Trophoblast cell (in vitro differentiated cells and primary cell): Measurements from ENCODE around the gene DNAJC13.

Source experiments
- DNase-seq, 2 donors: peaks; one replicate each; pipeline ENCODE4 v3.0.0-alpha.2; 2016
- H2AFZ ChIP-seq: 2 replicates; pipeline ENCODE4 v1.6.1; 2013; ENCODE audit warnings: low read length, moderate library complexity, mild to moderate bottlenecking; ENCODE audit not compliant: insufficient read depth, poor library complexity
- H2AK5ac ChIP-seq: 2 replicates; pipeline ENCODE4 v1.6.1; 2013; ENCODE audit warnings: mild to moderate bottlenecking, low read length
- H2BK120ac ChIP-seq: 2 replicates; pipeline ENCODE4 v1.6.1; 2013; ENCODE audit warnings: low read length, mild to moderate bottlenecking, moderate library complexity; ENCODE audit not compliant: insufficient read depth, poor library complexity
- H2BK12ac ChIP-seq: 2 replicates; pipeline ENCODE4 v1.6.1; 2013; ENCODE audit warnings: mild to moderate bottlenecking, low read length, moderate library complexity
- H2BK5ac ChIP-seq: 2 replicates; pipeline ENCODE4 v1.6.1; 2013; ENCODE audit warnings: low read length, low read depth, moderate library complexity, mild to moderate bottlenecking; ENCODE audit not compliant: poor library complexity
- H3K14ac ChIP-seq: 2 replicates; pipeline ENCODE4 v1.6.1; 2013; ENCODE audit warnings: mild to moderate bottlenecking, low read length
- H3K18ac ChIP-seq: 2 replicates; pipeline ENCODE4 v1.6.1; 2013; ENCODE audit warnings: mild to moderate bottlenecking, low read length
- H3K23ac ChIP-seq: 2 replicates; pipeline ENCODE4 v1.6.1; 2013; ENCODE audit warnings: low read length
- H3K27ac ChIP-seq: 2 replicates; pipeline ENCODE4 v1.5.1; 2013; ENCODE audit warnings: low read depth, mild to moderate bottlenecking, inconsistent platforms, low read length, moderate library complexity
- H3K27me3 ChIP-seq: 2 replicates; pipeline ENCODE4 v1.6.1; 2013; ENCODE audit warnings: inconsistent platforms, mild to moderate bottlenecking, low read length, moderate library complexity; ENCODE audit not compliant: insufficient read depth
- H3K36me3 ChIP-seq, 2 experiments: 1 replicate in 1 of 2; 2 replicates in 1 of 2; pipeline ENCODE4 v1.6.1; 2013; ENCODE audit warnings: low read length in 2 of 2, mild to moderate bottlenecking in 2 of 2, moderate library complexity in 1 of 2; ENCODE audit not compliant: insufficient read depth in 2 of 2, control insufficient read depth in 1 of 2
- H3K4ac ChIP-seq: 2 replicates; pipeline ENCODE4 v1.6.1; 2013; ENCODE audit warnings: low read depth, mild to moderate bottlenecking, low read length, moderate library complexity
- H3K4me1 ChIP-seq, 2 experiments: 1 replicate in 1 of 2; 2 replicates in 1 of 2; pipeline ENCODE4 v1.6.1; 2013; ENCODE audit warnings: low read length in 2 of 2, mild to moderate bottlenecking in 2 of 2, moderate library complexity in 1 of 2; ENCODE audit not compliant: insufficient read depth in 2 of 2, control insufficient read depth in 1 of 2
- H3K4me2 ChIP-seq: 2 replicates; pipeline ENCODE4 v1.6.1; 2013; ENCODE audit warnings: inconsistent platforms, mild to moderate bottlenecking, low read length, moderate library complexity
- H3K4me3 ChIP-seq: 2 replicates; pipeline ENCODE4 v1.5.1; 2013; ENCODE audit warnings: mild to moderate bottlenecking, low read depth, low read length, inconsistent platforms
- H3K79me1 ChIP-seq: one replicate; pipeline ENCODE4 v1.6.1; 2013; ENCODE audit warnings: low read length
- H3K79me2 ChIP-seq: 2 replicates; pipeline ENCODE4 v1.6.1; 2013; ENCODE audit warnings: low read length, mild to moderate bottlenecking; ENCODE audit not compliant: control insufficient read depth, insufficient read depth, poor library complexity
- H3K9ac ChIP-seq: 2 replicates; pipeline ENCODE4 v1.6.1; 2013; ENCODE audit warnings: mild to moderate bottlenecking, low read length
- H3K9me3 ChIP-seq: 2 replicates; pipeline ENCODE4 v1.6.1; 2013; ENCODE audit warnings: low read depth, mild to moderate bottlenecking, control low read depth, inconsistent platforms, low read length; ENCODE audit not compliant: insufficient read depth
- H4K12ac ChIP-seq: 2 replicates; pipeline ENCODE4 v1.6.1; 2013; ENCODE audit warnings: low read depth, mild to moderate bottlenecking, low read length, moderate library complexity
- H4K8ac ChIP-seq: 2 replicates; pipeline ENCODE4 v1.6.1; 2013; ENCODE audit warnings: low read depth, mild to moderate bottlenecking, low read length, moderate library complexity
- H4K91ac ChIP-seq: one replicate; pipeline ENCODE4 v1.6.1; 2013; ENCODE audit warnings: low read depth, mild to moderate bottlenecking, low read length, moderate library complexity
- WGBS: extraction: QIAGEN DNeasy Blood & Tissue Kit; methylation state at CpG from one replicate; pipeline ENCODE4 v1.1.7; 2013; ENCODE audit warnings: missing lambda C conversion rate; ENCODE audit not compliant: insufficient read length, insufficient coverage; ENCODE audit errors: extremely low coverage; 5-methylcytosine and 5-hydroxymethylcytosine counted together

DNAJC13 gene

DNA sequence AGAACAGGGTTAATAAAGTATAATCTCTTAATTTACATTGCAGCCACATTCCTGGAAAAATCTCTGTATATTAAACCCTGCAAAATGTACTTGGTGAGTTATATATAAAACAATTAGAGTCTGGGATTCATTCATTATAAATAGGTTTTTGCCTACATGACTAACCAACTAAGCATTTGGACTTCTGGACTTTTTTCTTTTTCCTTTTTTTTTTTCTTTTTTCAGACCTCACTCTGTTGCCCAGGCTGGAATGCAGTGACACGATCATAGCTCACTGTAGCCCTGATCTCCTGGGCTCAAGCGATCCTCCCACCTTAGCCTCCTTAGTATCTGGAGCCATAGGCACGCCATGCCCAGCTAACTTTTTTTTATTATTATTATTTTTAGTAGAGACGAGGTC, 4.5 kb downstream of the DNAJC13 start:
- no peaks in the 10 kb centered on the region for H3K9me3 ChIP-seq
- H4K8ac ChIP-seq, result no peak overlapping the region
- no peak overlapping the region for H2AFZ ChIP-seq
- H2BK5ac ChIP-seq, result no peak overlapping the region
- no peaks in the 10 kb centered on the region for H3K27me3 ChIP-seq
- H3K18ac ChIP-seq, result no peak overlapping the region
- H3K23ac ChIP-seq, result no peak overlapping the region
- H3K4me1 ChIP-seq, result no peaks in the 10 kb centered on the region
- H3K9ac ChIP-seq, result no peak overlapping the region
- H3K4me3 ChIP-seq, result no peak overlapping the region
- H3K79me2 ChIP-seq, result peaks cover 5% of the 10 kb centered on the region
- no peak overlapping the region for H3K27ac ChIP-seq
- H4K91ac ChIP-seq, result no peak overlapping the region
- no peaks in the 10 kb centered on the region for H3K36me3 ChIP-seq
- H3K14ac ChIP-seq, result no peak overlapping the region
- WGBS, result no CpG with 5 or more reads among the region's 4 CpGs
- H3K79me1 ChIP-seq, result peaks cover 10% of the 10 kb centered on the region
- H3K4ac ChIP-seq, result no peak overlapping the region
- H2BK12ac ChIP-seq, result no peak overlapping the region
- no peak overlapping the region for H4K12ac ChIP-seq
- no peak for DNase-seq
- no peak overlapping the region for H2BK120ac ChIP-seq
- no peak overlapping the region for H2AK5ac ChIP-seq
- H3K4me2 ChIP-seq, result no peak overlapping the region

- H2BK12ac ChIP-seq, result no peak overlapping the region
- no CpG with 5 or more reads among the region's 1 CpG for WGBS
- H2BK120ac ChIP-seq, result no peak overlapping the region
- H3K4me3 ChIP-seq, result no peak overlapping the region
- H4K8ac ChIP-seq, result no peak overlapping the region
- peaks cover 2% of the 10 kb centered on the region for H3K79me2 ChIP-seq
- no peak overlapping the region for H3K23ac ChIP-seq
- no peaks in the 10 kb centered on the region for H3K9me3 ChIP-seq
- DNase-seq, result no peak
- H3K4me1 ChIP-seq, result no peaks in the 10 kb centered on the region
- H3K18ac ChIP-seq, result no peak overlapping the region
- no peak overlapping the region for H4K12ac ChIP-seq
- H3K36me3 ChIP-seq, result no peaks in the 10 kb centered on the region
- no peak overlapping the region for H2AFZ ChIP-seq
- no peak overlapping the region for H4K91ac ChIP-seq
- no peak overlapping the region for H2AK5ac ChIP-seq
- no peak overlapping the region for H3K27ac ChIP-seq
- H3K14ac ChIP-seq, result no peak overlapping the region
- H3K27me3 ChIP-seq, result no peaks in the 10 kb centered on the region
- no peak overlapping the region for H3K9ac ChIP-seq
- H3K79me1 ChIP-seq, result peaks cover 5% of the 10 kb centered on the region
- H2BK5ac ChIP-seq, result no peak overlapping the region
- H3K4ac ChIP-seq, result no peak overlapping the region
- H3K4me2 ChIP-seq, result no peak overlapping the region
Measured at GRCh38 chr3:132422531-132422930, 5.2 kb downstream of the DNAJC13 start.

DNA sequence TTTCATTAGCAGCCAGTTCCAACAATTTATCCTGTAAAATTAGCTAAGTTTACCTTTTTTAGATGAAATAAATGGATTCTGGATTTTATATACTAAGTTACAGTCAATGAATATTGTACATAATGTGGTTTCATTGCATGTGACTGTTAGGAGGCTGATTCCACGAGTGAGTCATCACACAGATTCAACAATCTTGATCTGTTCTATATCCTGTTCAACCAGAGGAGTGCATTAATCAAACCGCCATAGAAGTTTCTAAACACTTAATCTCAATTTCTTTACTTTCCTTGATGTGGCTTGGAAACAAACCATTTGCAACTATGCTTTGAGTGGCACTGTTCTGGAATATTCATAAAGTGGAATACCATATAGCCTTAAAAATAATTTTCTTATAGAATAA, 15.3 kb downstream of the DNAJC13 start:
- Histone ChIP-seq H3K4me3 (no peak overlapping the region), H3K27ac (no peak overlapping the region), H3K14ac (no peak overlapping the region), H3K9me3 (no peaks in the 10 kb centered on the region), H3K18ac (no peak overlapping the region), H2AFZ (no peak overlapping the region), H2BK120ac (no peak overlapping the region), H2BK5ac (no peak overlapping the region), H3K36me3 (no peaks in the 10 kb centered on the region), H3K27me3 (no peaks in the 10 kb centered on the region), H4K12ac (no peak overlapping the region), H4K8ac (no peak overlapping the region), H3K4ac (no peak overlapping the region), H2BK12ac (no peak overlapping the region), H3K9ac (no peak overlapping the region), H3K23ac (no peak overlapping the region), H3K79me2 (no peaks in the 10 kb centered on the region), H3K4me1 (no peaks in the 10 kb centered on the region), H4K91ac (no peak overlapping the region), H3K4me2 (no peak overlapping the region), H2AK5ac (no peak overlapping the region), H3K79me1 (no peaks in the 10 kb centered on the region)
- no peak for DNase-seq
- no CpG with 5 or more reads among the region's 2 CpGs for WGBS

- Histone ChIP-seq H3K4me1 (no peaks in the 10 kb centered on the region), H3K14ac (no peak overlapping the region), H3K27ac (no peak overlapping the region), H2BK5ac (no peak overlapping the region), H3K79me1 (no peaks in the 10 kb centered on the region), H3K18ac (no peak overlapping the region), H3K36me3 (peaks cover 2 to 3% of the 10 kb centered on the region in 2 experiments), H3K9me3 (no peaks in the 10 kb centered on the region), H2AFZ (no peak overlapping the region), H3K4me3 (no peak overlapping the region), H3K27me3 (no peaks in the 10 kb centered on the region), H3K9ac (no peak overlapping the region), H4K91ac (no peak overlapping the region), H2BK120ac (no peak overlapping the region), H3K23ac (no peak overlapping the region), H2BK12ac (no peak overlapping the region), H4K8ac (no peak overlapping the region), H4K12ac (no peak overlapping the region), H3K79me2 (no peaks in the 10 kb centered on the region), H3K4ac (no peak overlapping the region), H3K4me2 (no peak overlapping the region), H2AK5ac (no peak overlapping the region)
- WGBS, result no CpG with 5 or more reads among the region's 3 CpGs
- DNase-seq, result no peak
Measured at GRCh38 chr3:132433121-132433520, 15.8 kb downstream of the DNAJC13 start.
